Activated T-helper 1 cell treated with anti-CD3 and anti-CD28 coated beads, Interleukin-12 subunit alpha, Interleukin-12 subunit beta, Interleukin-2, Interleukin-4 antibody, amounts not matched to agents 30 ng/mL and 10 ng/mL and 1 ng/mL, durations not matched to agents 14 hours and 24 hours and 36 hours (primary cell): Measurements from ENCODE around the gene EID1. TPM values are rescaled to one million over a fixed set of nuclear protein-coding genes. Genes with fewer than 3 reads are reported as not detected.
"Not testable (repeated sequence)": the region's sequence is repeated elsewhere in the genome, so short reads cannot be mapped to it uniquely, and the experiment has no call there.

ENCODE experiments used
- DNase-seq: peaks from one replicate; pipeline ENCODE4 v3.0.0; 2021; ENCODE audit warnings: low spot score
- H3K27ac Mint-ChIP-seq: one replicate; pipeline ENCODE4 v1.8.0; 2021; ENCODE audit warnings: mild to moderate bottlenecking, mixed read lengths
- H3K27me3 Mint-ChIP-seq: one replicate; pipeline ENCODE4 v1.8.0; 2022; ENCODE audit warnings: mild to moderate bottlenecking, moderate library complexity, mixed read lengths; ENCODE audit not compliant: insufficient read depth
- H3K36me3 Mint-ChIP-seq: one replicate; pipeline ENCODE4 v1.8.0; 2021; ENCODE audit warnings: low read depth, mixed read lengths
- H3K4me1 Mint-ChIP-seq: one replicate; pipeline ENCODE4 v1.8.0; 2021; ENCODE audit warnings: low read depth, mixed read lengths
- H3K4me3 Mint-ChIP-seq: one replicate; pipeline ENCODE4 v1.8.0; 2021; ENCODE audit warnings: mild to moderate bottlenecking, moderate library complexity, mixed read lengths
- H3K9me3 Mint-ChIP-seq: one replicate; pipeline ENCODE4 v1.8.0; 2021; ENCODE audit warnings: mixed read lengths
- intact Hi-C: fragments of 100-400 bp; cut with micrococcal nuclease; formaldehyde crosslinking; loops from one replicate; pipeline ENCODE4 v1.15.1; 2024
- total RNA-seq: library from RNA; stranded (reverse); gene quantifications from 2 replicates; pipeline ENCODE4 v1.2.3, GENCODE V29; 2022

The EID1 gene
- total RNA-seq, 1 donor from 2014 or later, result 183 TPM

- Mint-ChIP-seq H3K9me3 (no peaks in the 10 kb centered on the region), H3K27me3 (peaks cover 3% of the 10 kb centered on the region), H3K4me3 (peak overlapping the region; percentile 17), H3K27ac (peak overlapping the region; percentile 77), H3K4me1 (peaks cover 33% of the 10 kb centered on the region), H3K36me3 (peaks cover 5% of the 10 kb centered on the region)
- DNase-seq, result no peak
- intact Hi-C loops, result loop anchor here (5.0 kb wide), 1 partner anchor 49 kb away; no protein-coding TSS in a partner anchor
Measured at GRCh38 chr15:48898446-48898845, 20.5 kb downstream of the EID1 start.

- no peak for DNase-seq
- peaks cover 25% of the 10 kb centered on the region for H3K4me1 Mint-ChIP-seq
- H3K27ac Mint-ChIP-seq, result no peak overlapping the region
- H3K27me3 Mint-ChIP-seq, result peaks cover 1% of the 10 kb centered on the region
- no peaks in the 10 kb centered on the region for H3K9me3 Mint-ChIP-seq
- peaks cover 5% of the 10 kb centered on the region for H3K36me3 Mint-ChIP-seq
- intact Hi-C loops, result loop anchor here (5.0 kb wide), 1 partner anchor 48 kb away; no protein-coding TSS in a partner anchor
- H3K4me3 Mint-ChIP-seq, result no peak overlapping the region
Measured at GRCh38 chr15:48899793-48900192, 21.9 kb downstream of the EID1 start.

GRCh38 chr15:48904758-48905157 is 26.8 kb downstream of the EID1 start:
- intact Hi-C loops, result loop anchor here (2.0 kb wide), 1 partner anchor 16 kb away; no protein-coding TSS in a partner anchor
- Mint-ChIP-seq H3K4me1 (peaks cover 29% of the 10 kb centered on the region), H3K36me3 (peaks cover 6% of the 10 kb centered on the region), H3K4me3 (no peak overlapping the region), H3K9me3 (peaks cover 18% of the 10 kb centered on the region), H3K27me3 (peaks cover 2% of the 10 kb centered on the region), H3K27ac (peak overlapping the region; percentile 74)
- no peak for DNase-seq

- peak overlapping the region; percentile 74 for H3K27ac Mint-ChIP-seq
- intact Hi-C loops, result loop anchor here (2.0 kb wide), 1 partner anchor 16 kb away; no protein-coding TSS in a partner anchor
- no peak overlapping the region for H3K4me3 Mint-ChIP-seq
- peaks cover 2% of the 10 kb centered on the region for H3K27me3 Mint-ChIP-seq
- peaks cover 29% of the 10 kb centered on the region for H3K4me1 Mint-ChIP-seq
- DNase-seq, result no peak
- H3K9me3 Mint-ChIP-seq, result peaks cover 21% of the 10 kb centered on the region
- peaks cover 4% of the 10 kb centered on the region for H3K36me3 Mint-ChIP-seq
Measured at GRCh38 chr15:48905216-48905615, 27.3 kb downstream of the EID1 start.

GRCh38 chr15:48905847-48906246 is 27.9 kb downstream of the EID1 start:
- Mint-ChIP-seq H3K4me3 (no peak overlapping the region), H3K27me3 (peaks cover 2% of the 10 kb centered on the region), H3K4me1 (peaks cover 29% of the 10 kb centered on the region), H3K27ac (peak overlapping the region; percentile 74), H3K9me3 (peaks cover 27% of the 10 kb centered on the region), H3K36me3 (peaks cover 7% of the 10 kb centered on the region)
- DNase-seq, result no peak
- intact Hi-C loops, result loop anchor here (2.0 kb wide), 2 partner anchors 17 to 23 kb away; no protein-coding TSS in a partner anchor

- intact Hi-C loops, DNase-seq, H3K27me3 Mint-ChIP-seq, H3K4me3 Mint-ChIP-seq: not testable (repeated sequence)
- peaks cover 29% of the 10 kb centered on the region for H3K4me1 Mint-ChIP-seq
- peaks cover 44% of the 10 kb centered on the region for H3K9me3 Mint-ChIP-seq
- peak overlapping the region; percentile 32 for H3K27ac Mint-ChIP-seq
- peaks cover 22% of the 10 kb centered on the region for H3K36me3 Mint-ChIP-seq
Measured at GRCh38 chr15:48909313-48909712, 31.4 kb downstream of the EID1 start.

- Mint-ChIP-seq H3K27ac (peak overlapping the region; percentile 2), H3K36me3 (peaks cover 22% of the 10 kb centered on the region)
- H3K4me3 Mint-ChIP-seq, result not testable (repeated sequence)
Measured at GRCh38 chr15:48910554-48910953, 32.6 kb downstream of the EID1 start.

GRCh38 chr15:48913141-48913540 is 35.2 kb downstream of the EID1 start:
- peaks cover 17% of the 10 kb centered on the region for H3K4me1 Mint-ChIP-seq
- H3K9me3 Mint-ChIP-seq, result peaks cover 34% of the 10 kb centered on the region
- DNase-seq, result no peak
- H3K36me3 Mint-ChIP-seq, result peaks cover 21% of the 10 kb centered on the region
- peaks cover 2% of the 10 kb centered on the region for H3K27me3 Mint-ChIP-seq
- no peak overlapping the region for H3K27ac Mint-ChIP-seq
- intact Hi-C loops, result no loop called here
- no peak overlapping the region for H3K4me3 Mint-ChIP-seq

More at GRCh38 chr15:48910554-48910953, 32.6 kb downstream of the EID1 start:
- Mint-ChIP-seq H3K9me3 (peaks cover 44% of the 10 kb centered on the region), H3K4me1 (peaks cover 23% of the 10 kb centered on the region)
- intact Hi-C loops, DNase-seq, H3K27me3 Mint-ChIP-seq: not testable (repeated sequence)

- Mint-ChIP-seq H3K27ac (no peak overlapping the region), H3K27me3 (no peaks in the 10 kb centered on the region), H3K4me1 (peaks cover 17% of the 10 kb centered on the region), H3K4me3 (no peak overlapping the region), H3K9me3 (peaks cover 30% of the 10 kb centered on the region), H3K36me3 (peaks cover 27% of the 10 kb centered on the region)
- intact Hi-C loops, result no loop called here
- DNase-seq, result no peak
Measured at GRCh38 chr15:48914717-48915116, 36.8 kb downstream of the EID1 start.

GRCh38 chr15:48915861-48916260 is 37.9 kb downstream of the EID1 start:
- Mint-ChIP-seq H3K4me3 (no peak overlapping the region), H3K27ac (no peak overlapping the region), H3K36me3 (peaks cover 26% of the 10 kb centered on the region), H3K9me3 (peaks cover 21% of the 10 kb centered on the region), H3K27me3 (no peaks in the 10 kb centered on the region), H3K4me1 (peaks cover 17% of the 10 kb centered on the region)
- no peak for DNase-seq
- intact Hi-C loops, result no loop called here

GRCh38 chr15:48916721-48917120 is 38.8 kb downstream of the EID1 start:
- Mint-ChIP-seq H3K27me3 (no peaks in the 10 kb centered on the region), H3K36me3 (peaks cover 22% of the 10 kb centered on the region), H3K4me1 (peaks cover 17% of the 10 kb centered on the region), H3K27ac (peak overlapping the region; percentile 64), H3K4me3 (no peak overlapping the region), H3K9me3 (peaks cover 13% of the 10 kb centered on the region)
- no peak for DNase-seq
- intact Hi-C loops, result no loop called here

GRCh38 chr15:48922046-48922445 is 44.1 kb downstream of the EID1 start:
- H3K27ac Mint-ChIP-seq, result peak overlapping the region; percentile 13
- no peak overlapping the region for H3K4me3 Mint-ChIP-seq
- no peak for DNase-seq
- H3K27me3 Mint-ChIP-seq, result no peaks in the 10 kb centered on the region
- intact Hi-C loops, result no loop called here
- H3K4me1 Mint-ChIP-seq, result peaks cover 54% of the 10 kb centered on the region
- peaks cover 25% of the 10 kb centered on the region for H3K9me3 Mint-ChIP-seq
- peaks cover 40% of the 10 kb centered on the region for H3K36me3 Mint-ChIP-seq

GRCh38 chr15:48924528-48925393 is 46.8 kb downstream of the EID1 start:
- no peaks in the 10 kb centered on the region for H3K27me3 Mint-ChIP-seq
- H3K27ac Mint-ChIP-seq, result peak overlapping the region; percentile 96
- H3K4me3 Mint-ChIP-seq, result peak overlapping the region; percentile 30
- DNase-seq, result no peak
- H3K9me3 Mint-ChIP-seq, result peaks cover 21% of the 10 kb centered on the region
- peaks cover 63% of the 10 kb centered on the region for H3K4me1 Mint-ChIP-seq
- intact Hi-C loops, result loop anchor here (2.0 kb wide), 1 partner anchor 98 kb away; no protein-coding TSS in a partner anchor
- H3K36me3 Mint-ChIP-seq, result peaks cover 35% of the 10 kb centered on the region
